Cardiac fibroblast (primary cell): ENCODE results near the gene STAB1.
A peak's percentile ranks its signal among the peaks of the same experiment; 100 is the strongest.

ENCODE experiments used
- DNase-seq, 2 donors: peaks; one replicate each; pipeline versions ENCODE4 v3.0.0 to v3.0.0-alpha.2; 2010; ENCODE audit warnings: low read depth in 2 of 2
- H3K4me3 ChIP-seq, 2 donors: replicated peaks in 1 of 2; 1 replicate in 1 of 2; 2 replicates in 1 of 2; pipeline ENCODE4 v1.5.1; 2011; ENCODE audit warnings: low read depth in 2 of 2, low read length in 2 of 2, mild to moderate bottlenecking in 2 of 2, moderate library complexity in 1 of 2
- CTCF ChIP-seq: IDR thresholded peaks from one replicate; pipeline ENCODE4 v1.5.1; 2011; ENCODE audit warnings: low read depth, mild to moderate bottlenecking, low read length, inconsistent platforms

STAB1 gene

GRCh38 chr3:52530918-52531826 is 36.0 kb downstream of the STAB1 start:
- no peak for TF ChIP-seq CTCF
- no peak for DNase-seq
- H3K4me3 ChIP-seq, result peak overlapping the region in 1 of 2 donors; percentile 80

GRCh38 chr3:52531860-52532516 is 36.9 kb downstream of the STAB1 start:
- peak overlapping the region; percentile 69 to 80 for H3K4me3 ChIP-seq
- no peak for TF ChIP-seq CTCF
- peak in 1 of 2 donors; percentile 8 for DNase-seq

- DNase-seq, result peak; percentile 74 to 80
- TF ChIP-seq CTCF, result no peak
- H3K4me3 ChIP-seq, result peak overlapping the region; percentile 69 to 80
Observed at GRCh38 chr3:52532517-52532837, 37.3 kb downstream of the STAB1 start.

GRCh38 chr3:52532838-52533622 is 37.9 kb downstream of the STAB1 start:
- DNase-seq, result peak in 1 of 2 donors; percentile 30

GRCh38 chr3:52533623-52534280 is 38.6 kb downstream of the STAB1 start, which contains the start of gene NT5DC2:
NT5DC2 (minus strand) TSS chr3:52533857; CDS start chr3:52533737, 120 bp downstream.
- TF ChIP-seq CTCF, result no peak
- peak; percentile 57 to 78 for DNase-seq
- peak within 1 kb of the TSS; percentile 69 to 80 for H3K4me3 ChIP-seq

More at GRCh38 chr3:52532838-52533622, 37.9 kb downstream of the STAB1 start:
- peak overlapping the region; percentile 69 to 80 for H3K4me3 ChIP-seq
- no peak for TF ChIP-seq CTCF
